Skeletal muscle tissue (tissue), 2 donors: ENCODE results near the gene MYCN. TPM values are rescaled to one million over a fixed set of nuclear protein-coding genes. Genes with fewer than 3 reads are reported as not detected.

Experiments used
- small RNA-seq: library from RNA; depleted of rRNA; stranded (forward); fragments of <200 nt; gene quantifications from one replicate; pipeline ENCODE3, GENCODE V24; 2014
- total RNA-seq: library from RNA; depleted of rRNA; stranded (reverse); fragments of >200 nt; gene quantifications from one replicate; pipeline ENCODE4 v1.2.3, GENCODE V29; 2014

The MYCN gene
- total RNA-seq, 1 donor from 2014 or later, result 7.3 TPM

Small RNA genes within 50 kb of the gene (small RNA-seq; reads per million reads assigned to genes)
- not detected for gene RF01210
- gene RN7SL104P, result not detected
